GM12891 (cell line): ENCODE results near the gene SLC9A9.

ENCODE experiments used
- POLR2AphosphoS5 ChIP-seq: IDR thresholded peaks from 2 replicates; pipeline ENCODE4 v1.6.1; 2011; ENCODE audit warnings: low read depth, low read length, control low read depth
- TAF1 ChIP-seq: IDR thresholded peaks from 2 replicates; pipeline ENCODE4 v1.6.1; 2011; ENCODE audit warnings: low read depth, low read length, control low read depth

GRCh38 chr3:143865302-143865701, 17.0 kb upstream of the SLC9A9 start:
- TF ChIP-seq TAF1 (no peak), POLR2AphosphoS5 (no peak)
